Astrocyte (in vitro differentiated cells and primary cell): ENCODE data around the gene CD163L1. TPM values are rescaled to one million over a fixed set of nuclear protein-coding genes. Genes with fewer than 3 reads are reported as not detected.
A peak's percentile ranks its signal among the peaks of the same experiment; 100 is the strongest.

Source experiments
- DNase-seq: peaks from one replicate; pipeline ENCODE4 v3.0.0-alpha.2; 2010; ENCODE audit warnings: low read depth
- FAIRE-seq: peaks from 2 replicates; lab custom pipeline; 2011; peaks lifted over from hg19 to GRCh38; lab: Jason Lieb, UNC
- H2AFZ ChIP-seq: 2 replicates; pipeline ENCODE4 v1.6.0; 2012; ENCODE audit warnings: low read depth, low read length, inconsistent platforms
- H3K27ac ChIP-seq: 2 replicates; pipeline ENCODE4 v1.5.1; 2011; ENCODE audit warnings: low read depth, low read length, inconsistent platforms
- H3K27me3 ChIP-seq: 2 replicates; pipeline ENCODE4 v1.6.0; 2011; ENCODE audit warnings: low read length, inconsistent platforms; ENCODE audit not compliant: insufficient read depth
- H3K36me3 ChIP-seq: 2 replicates; pipeline ENCODE4 v1.5.1; 2011; ENCODE audit warnings: low read length, inconsistent platforms; ENCODE audit not compliant: insufficient read depth
- H3K4me1 ChIP-seq: 2 replicates; pipeline ENCODE4 v1.5.1; 2011; ENCODE audit warnings: low read length, inconsistent platforms; ENCODE audit not compliant: insufficient read depth
- H3K4me2 ChIP-seq: 2 replicates; pipeline ENCODE4 v1.6.0; 2012; ENCODE audit warnings: low read length, inconsistent platforms
- H3K4me3 ChIP-seq: 2 replicates; pipeline ENCODE4 v1.5.1; 2011; ENCODE audit warnings: low read depth, mild to moderate bottlenecking, low read length, inconsistent platforms; ENCODE audit not compliant: insufficient read depth
- H3K79me2 ChIP-seq: 2 replicates; pipeline ENCODE4 v1.6.0; 2012; ENCODE audit warnings: mild to moderate bottlenecking, low read length, inconsistent platforms; ENCODE audit not compliant: insufficient read depth
- H3K9ac ChIP-seq: 2 replicates; pipeline ENCODE4 v1.6.0; 2012; ENCODE audit warnings: mild to moderate bottlenecking, low read length, inconsistent platforms
- H3K9me3 ChIP-seq: 2 replicates; pipeline ENCODE4 v1.5.1; 2012; ENCODE audit warnings: low read depth, mild to moderate bottlenecking, low read length, inconsistent platforms; ENCODE audit not compliant: insufficient read depth
- H4K20me1 ChIP-seq: 2 replicates; pipeline ENCODE4 v1.6.0; 2012; ENCODE audit warnings: low read length, inconsistent platforms; ENCODE audit not compliant: insufficient read depth
- H3K27ac Mint-ChIP-seq: one replicate; pipeline ENCODE4 v1.8.0; 2021; ENCODE audit warnings: mild to moderate bottlenecking, mixed read lengths; ENCODE audit not compliant: unreplicated experiment
- H3K27me3 Mint-ChIP-seq: one replicate; pipeline ENCODE4 v1.8.0; 2021; ENCODE audit warnings: low read depth, mixed read lengths; ENCODE audit not compliant: unreplicated experiment
- H3K36me3 Mint-ChIP-seq: one replicate; pipeline ENCODE4 v1.8.0; 2021; ENCODE audit warnings: low read depth, mixed read lengths; ENCODE audit not compliant: unreplicated experiment
- H3K4me1 Mint-ChIP-seq: one replicate; pipeline ENCODE4 v1.8.0; 2021; ENCODE audit warnings: low read depth, mixed read lengths; ENCODE audit not compliant: unreplicated experiment
- H3K4me3 Mint-ChIP-seq: one replicate; pipeline ENCODE4 v1.8.0; 2021; ENCODE audit warnings: mild to moderate bottlenecking, moderate library complexity, mixed read lengths; ENCODE audit not compliant: unreplicated experiment
- H3K9me3 Mint-ChIP-seq: one replicate; pipeline ENCODE4 v1.8.0; 2021; ENCODE audit warnings: mild to moderate bottlenecking, mixed read lengths; ENCODE audit not compliant: unreplicated experiment
- CTCF ChIP-seq: IDR thresholded peaks from 2 replicates; pipeline ENCODE4 v1.5.1; 2011; ENCODE audit warnings: low read depth, mild to moderate bottlenecking, inconsistent platforms, low read length, moderate library complexity; ENCODE audit not compliant: insufficient read depth
- EZH2 ChIP-seq: IDR thresholded peaks from 2 replicates; pipeline ENCODE4 v1.6.1; 2012; ENCODE audit warnings: mild to moderate bottlenecking, low read length, inconsistent platforms; ENCODE audit not compliant: insufficient read depth
- total RNA-seq: library from RNA; stranded (reverse); gene quantifications from 2 replicates; pipeline ENCODE4 v1.2.1, GENCODE V29; 2021

The CD163L1 gene
- total RNA-seq, 1 donor from 2014 or later, result 1.3 TPM

GRCh38 chr12:7373226-7373625, 70.7 kb downstream of the CD163L1 start:
- no peaks in the 10 kb centered on the region for H3K9me3 Mint-ChIP-seq
- no peaks in the 10 kb centered on the region for H3K27me3 Mint-ChIP-seq
- H3K9ac ChIP-seq, result no peak overlapping the region
- no peak overlapping the region for H3K4me3 Mint-ChIP-seq
- no peaks in the 10 kb centered on the region for H3K9me3 ChIP-seq
- no peak overlapping the region for H2AFZ ChIP-seq
- no peak overlapping the region for H3K4me3 ChIP-seq
- H3K27ac ChIP-seq, result no peak overlapping the region
- H3K4me2 ChIP-seq, result no peak overlapping the region
- H3K36me3 ChIP-seq, result peaks cover 2% of the 10 kb centered on the region
- H3K79me2 ChIP-seq, result no peaks in the 10 kb centered on the region
- H3K27ac Mint-ChIP-seq, result no peak overlapping the region
- FAIRE-seq (no peak), DNase-seq (no peak)
- no peaks in the 10 kb centered on the region for H3K27me3 ChIP-seq
- H3K4me1 ChIP-seq, result no peaks in the 10 kb centered on the region
- H3K36me3 Mint-ChIP-seq, result no peaks in the 10 kb centered on the region
- TF ChIP-seq EZH2, result no peak
- no peak for TF ChIP-seq CTCF
- no peaks in the 10 kb centered on the region for H4K20me1 ChIP-seq
- H3K4me1 Mint-ChIP-seq, result peaks cover 3% of the 10 kb centered on the region

- Mint-ChIP-seq H3K4me1 (peaks cover 5% of the 10 kb centered on the region), H3K4me3 (no peak overlapping the region), H3K27me3 (no peaks in the 10 kb centered on the region), H3K36me3 (no peaks in the 10 kb centered on the region), H3K9me3 (no peaks in the 10 kb centered on the region), H3K27ac (no peak overlapping the region)
- Histone ChIP-seq H4K20me1 (no peaks in the 10 kb centered on the region), H3K79me2 (no peaks in the 10 kb centered on the region), H3K9me3 (no peaks in the 10 kb centered on the region), H3K27me3 (no peaks in the 10 kb centered on the region), H2AFZ (peak overlapping the region; percentile 58), H3K9ac (no peak overlapping the region), H3K4me3 (no peak overlapping the region), H3K4me1 (no peaks in the 10 kb centered on the region), H3K36me3 (peaks cover 2% of the 10 kb centered on the region), H3K27ac (no peak overlapping the region), H3K4me2 (no peak overlapping the region)
- FAIRE-seq (no peak), DNase-seq (no peak)
- no peak for TF ChIP-seq CTCF
- no peak for TF ChIP-seq EZH2
These were observed 74.7 kb downstream of the CD163L1 start for GRCh38 chr12:7369274-7369729.

- H3K4me1 ChIP-seq, result no peaks in the 10 kb centered on the region
- H3K27ac Mint-ChIP-seq, result no peak overlapping the region
- no peaks in the 10 kb centered on the region for H3K36me3 ChIP-seq
- H4K20me1 ChIP-seq, result no peaks in the 10 kb centered on the region
- H3K4me2 ChIP-seq, result no peak overlapping the region
- no peaks in the 10 kb centered on the region for H3K27me3 ChIP-seq
- no peak overlapping the region for H3K9ac ChIP-seq
- H3K9me3 Mint-ChIP-seq, result no peaks in the 10 kb centered on the region
- no peaks in the 10 kb centered on the region for H3K27me3 Mint-ChIP-seq
- no peak overlapping the region for H2AFZ ChIP-seq
- H3K27ac ChIP-seq, result no peak overlapping the region
- no peak for FAIRE-seq
- no peaks in the 10 kb centered on the region for H3K9me3 ChIP-seq
- H3K4me1 Mint-ChIP-seq, result no peaks in the 10 kb centered on the region
- DNase-seq, result no peak
- no peak overlapping the region for H3K4me3 ChIP-seq
- no peak overlapping the region for H3K4me3 Mint-ChIP-seq
- no peaks in the 10 kb centered on the region for H3K79me2 ChIP-seq
- TF ChIP-seq CTCF (no peak), EZH2 (no peak)
- no peaks in the 10 kb centered on the region for H3K36me3 Mint-ChIP-seq
These were observed 81.2 kb downstream of the CD163L1 start for GRCh38 chr12:7362734-7363133.
